Lower lobe of right lung (tissue), 2 donors: ENCODE results near the gene HTR3E. TPM values are rescaled to one million over a fixed set of nuclear protein-coding genes. Genes with fewer than 3 reads are reported as not detected.
"Not testable (repeated sequence)": the region's sequence is repeated elsewhere in the genome, so short reads cannot be mapped to it uniquely, and the experiment has no call there.

Experiments used
- ATAC-seq, 2 donors: fragments of 200-7000 bp; cut with Tn5 transposase; one replicate each; pipeline ENCODE4 v1.9.1; 2020 to 2022; ENCODE audit warnings: mild to moderate bottlenecking in 2 of 2, moderate library complexity in 2 of 2
- DNase-seq: peaks from one replicate; pipeline ENCODE4 v3.0.0-alpha.2; 2020
- H3K27ac ChIP-seq: fragments of 200-600 bp; one replicate; pipeline ENCODE4 v1.8.0; 2022
- H3K27me3 ChIP-seq: fragments of 200-600 bp; one replicate; pipeline ENCODE4 v1.8.0; 2022; ENCODE audit warnings: low read depth
- H3K36me3 ChIP-seq: fragments of 200-600 bp; one replicate; pipeline ENCODE4 v1.8.0; 2022; ENCODE audit warnings: mild to moderate bottlenecking
- H3K4me1 ChIP-seq: fragments of 200-600 bp; one replicate; pipeline ENCODE4 v1.8.0; 2022
- H3K4me3 ChIP-seq: fragments of 200-600 bp; one replicate; pipeline ENCODE4 v1.8.0; 2022; ENCODE audit warnings: mild to moderate bottlenecking
- H3K9me3 ChIP-seq: fragments of 200-600 bp; one replicate; pipeline ENCODE4 v1.8.0; 2022
- intact Hi-C: fragments of 100-400 bp; cut with DNase I; formaldehyde crosslinking; loops from one replicate; pipeline ENCODE4 v1.11.0; 2022
- total RNA-seq: library from RNA; stranded (reverse); fragmentation: NEBNext Ultra II Directional; extraction: Animal tissue kit (Norgen Biotek cat#: 25700); gene quantifications from one replicate; pipeline ENCODE4 v1.2.1, GENCODE V29; 2021
- TF ChIP-seq, protein P1 (sequence below): fragments of 200-600 bp; IDR thresholded peaks from one replicate; pipeline ENCODE4 v1.8.0; 2022; ENCODE audit warnings: antibody characterized with exemption, mild to moderate bottlenecking
- donor health status: DM: no; HTN: yes; CAD: no; lungs with severe emphysema.

The HTR3E gene
- total RNA-seq, 1 donor from 2014 or later: not detected

DNA sequence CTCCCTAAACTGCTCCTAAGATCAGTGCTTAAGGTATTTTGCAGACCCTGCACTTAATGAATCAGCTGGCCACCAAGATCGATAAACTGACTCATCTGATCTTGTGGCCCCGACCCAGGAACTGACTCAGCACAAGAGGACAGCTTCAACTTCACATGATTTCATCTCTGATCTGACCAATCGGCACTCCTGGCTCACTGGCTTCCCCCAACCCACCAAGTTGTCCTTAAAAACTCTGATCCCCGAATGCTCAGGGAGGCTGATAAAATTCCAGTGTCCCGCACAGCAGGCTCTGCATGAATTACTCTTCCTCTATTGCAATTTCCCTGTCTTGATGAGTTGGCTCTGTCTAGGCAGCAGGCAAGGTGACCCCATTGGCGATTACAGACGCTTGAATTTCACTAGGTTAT lies 13.5 kb downstream of the HTR3E start:
- ATAC-seq (no peak), DNase-seq (no peak)
- intact Hi-C loops: no loop called here
- TF ChIP-seq, protein P1, sequence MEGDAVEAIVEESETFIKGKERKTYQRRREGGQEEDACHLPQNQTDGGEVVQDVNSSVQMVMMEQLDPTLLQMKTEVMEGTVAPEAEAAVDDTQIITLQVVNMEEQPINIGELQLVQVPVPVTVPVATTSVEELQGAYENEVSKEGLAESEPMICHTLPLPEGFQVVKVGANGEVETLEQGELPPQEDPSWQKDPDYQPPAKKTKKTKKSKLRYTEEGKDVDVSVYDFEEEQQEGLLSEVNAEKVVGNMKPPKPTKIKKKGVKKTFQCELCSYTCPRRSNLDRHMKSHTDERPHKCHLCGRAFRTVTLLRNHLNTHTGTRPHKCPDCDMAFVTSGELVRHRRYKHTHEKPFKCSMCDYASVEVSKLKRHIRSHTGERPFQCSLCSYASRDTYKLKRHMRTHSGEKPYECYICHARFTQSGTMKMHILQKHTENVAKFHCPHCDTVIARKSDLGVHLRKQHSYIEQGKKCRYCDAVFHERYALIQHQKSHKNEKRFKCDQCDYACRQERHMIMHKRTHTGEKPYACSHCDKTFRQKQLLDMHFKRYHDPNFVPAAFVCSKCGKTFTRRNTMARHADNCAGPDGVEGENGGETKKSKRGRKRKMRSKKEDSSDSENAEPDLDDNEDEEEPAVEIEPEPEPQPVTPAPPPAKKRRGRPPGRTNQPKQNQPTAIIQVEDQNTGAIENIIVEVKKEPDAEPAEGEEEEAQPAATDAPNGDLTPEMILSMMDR: no peak
- Histone ChIP-seq H3K4me1 (no peaks in the 10 kb centered on the region), H3K4me3 (no peak overlapping the region), H3K9me3 (no peaks in the 10 kb centered on the region), H3K36me3 (no peaks in the 10 kb centered on the region), H3K27ac (no peak overlapping the region), H3K27me3 (peaks cover 4% of the 10 kb centered on the region)

DNA sequence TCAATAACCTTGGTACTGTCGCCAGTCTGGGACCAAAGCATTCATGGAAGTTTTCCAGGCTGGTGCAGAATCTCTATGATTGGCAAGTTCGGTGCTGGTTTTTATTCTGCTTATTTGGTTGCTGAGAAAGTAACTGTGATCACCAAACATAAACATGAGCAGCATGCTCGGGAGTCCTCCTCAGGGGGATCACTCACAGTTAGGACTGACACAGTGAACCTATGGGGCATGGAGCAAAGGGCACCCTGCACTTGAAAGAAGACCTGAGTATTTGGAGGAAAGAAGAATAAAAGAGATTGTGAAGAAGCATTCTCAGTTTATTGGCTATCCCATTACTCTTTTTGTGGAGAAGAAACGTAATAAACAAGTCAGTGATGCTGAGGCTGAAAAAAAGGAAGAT lies 19.2 kb downstream of the HTR3E start:
- DNase-seq: no peak
- TF ChIP-seq, protein P1: no peak
- Histone ChIP-seq H3K27ac (no peak overlapping the region), H3K9me3 (no peaks in the 10 kb centered on the region), H3K4me1 (no peaks in the 10 kb centered on the region), H3K27me3 (peaks cover 4% of the 10 kb centered on the region), H3K4me3 (no peak overlapping the region), H3K36me3 (no peaks in the 10 kb centered on the region)
- no peak for ATAC-seq
- intact Hi-C loops: no loop called here

DNA sequence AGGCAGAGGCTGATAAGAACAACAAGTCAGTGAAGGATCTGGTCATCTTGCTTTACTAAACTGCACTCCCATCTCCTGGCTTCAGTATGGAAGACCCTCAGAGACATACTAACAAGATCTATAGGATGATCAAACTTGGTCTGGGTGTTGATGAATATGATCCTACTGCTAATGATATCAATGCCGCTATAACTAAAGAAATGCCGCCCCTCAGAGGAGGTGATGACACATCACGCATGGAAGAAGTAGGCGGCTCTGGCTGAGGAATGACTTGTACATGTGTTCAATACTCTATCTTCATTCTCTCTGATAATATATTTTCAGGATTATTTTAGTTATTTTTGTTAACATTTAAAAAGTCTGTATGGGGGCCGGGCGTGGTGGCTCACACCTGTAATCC lies 20.8 kb downstream of the HTR3E start:
- no peak for DNase-seq
- no peak overlapping the region for H3K4me3 ChIP-seq
- H3K27me3 ChIP-seq: peaks cover 2% of the 10 kb centered on the region
- TF ChIP-seq, protein P1: no peak
- no peaks in the 10 kb centered on the region for H3K9me3 ChIP-seq
- intact Hi-C loops: no loop called here
- H3K4me1 ChIP-seq: no peaks in the 10 kb centered on the region
- H3K27ac ChIP-seq: no peak overlapping the region
- H3K36me3 ChIP-seq: no peaks in the 10 kb centered on the region
- ATAC-seq: no peak

DNA sequence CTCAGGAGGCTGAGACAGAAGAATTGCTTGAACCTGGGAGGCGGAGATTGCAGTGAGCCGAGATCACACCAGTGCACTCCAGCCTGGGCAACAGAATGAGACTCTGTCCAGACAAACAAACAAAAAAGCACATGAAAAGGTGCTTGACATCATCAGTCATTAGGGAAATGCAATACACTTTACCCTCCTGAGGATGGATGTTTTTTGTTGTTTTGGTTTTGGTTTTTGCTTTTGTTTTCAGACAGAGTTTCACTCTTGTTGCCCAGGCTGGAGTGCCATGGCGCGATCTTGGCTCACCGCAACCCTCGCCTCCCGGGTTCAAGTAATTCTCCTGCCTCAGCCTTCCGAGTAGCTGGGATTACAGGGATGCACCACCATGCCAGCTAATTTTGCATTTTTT lies 24.2 kb downstream of the HTR3E start:
- H3K27me3 ChIP-seq, H3K4me1 ChIP-seq, H3K27ac ChIP-seq, H3K4me3 ChIP-seq, ATAC-seq, intact Hi-C loops, H3K36me3 ChIP-seq, DNase-seq, H3K9me3 ChIP-seq: not testable (repeated sequence)

DNA sequence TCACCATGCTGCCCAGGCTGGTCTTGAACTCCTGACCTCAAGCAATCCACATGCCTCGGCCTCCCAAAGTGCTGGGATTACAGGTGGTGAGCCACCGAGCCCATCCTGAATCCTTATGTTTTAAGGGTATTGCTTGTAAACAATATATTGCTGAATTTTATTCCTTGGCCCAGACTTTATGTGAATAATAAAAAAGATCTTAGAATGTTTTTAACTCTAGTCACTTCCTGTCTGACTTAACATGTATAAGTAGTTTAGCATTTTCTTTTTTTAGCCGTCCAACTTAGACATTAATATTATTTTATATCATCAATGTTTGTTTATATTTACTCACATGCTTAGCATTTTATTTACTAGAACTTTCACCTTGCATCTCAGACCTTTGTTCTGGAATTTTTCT lies 29.1 kb downstream of the HTR3E start:
- Histone ChIP-seq H3K36me3 (no peaks in the 10 kb centered on the region), H3K27ac (no peak overlapping the region), H3K27me3 (no peaks in the 10 kb centered on the region), H3K9me3 (no peaks in the 10 kb centered on the region), H3K4me3 (no peak overlapping the region), H3K4me1 (peaks cover 5% of the 10 kb centered on the region)
- intact Hi-C loops: no loop called here
- ATAC-seq (no peak), DNase-seq (no peak)
- TF ChIP-seq, protein P1: no peak

DNA sequence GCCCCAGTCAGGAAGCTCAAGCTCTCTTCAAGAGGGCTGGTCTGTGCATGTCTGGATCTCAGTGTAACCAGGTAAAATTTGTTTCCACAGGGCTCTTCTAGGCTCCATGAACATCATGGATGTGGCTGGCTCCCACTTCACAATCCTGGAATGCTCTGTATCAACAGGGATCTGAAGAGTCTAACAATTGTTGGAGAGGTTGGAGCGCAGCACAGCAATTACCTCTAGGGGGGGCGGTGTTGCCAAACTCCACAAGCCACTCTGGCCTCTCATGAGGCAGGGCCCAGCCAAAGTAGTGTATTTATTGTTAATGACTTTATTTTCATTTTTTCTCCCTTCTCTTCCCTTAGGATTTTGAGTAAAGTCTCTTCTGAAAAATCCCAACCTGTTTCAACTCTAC lies 32.1 kb downstream of the HTR3E start:
- ATAC-seq (peak; percentile 87 to 88), DNase-seq (peak; percentile 65)
- Histone ChIP-seq H3K27me3 (no peaks in the 10 kb centered on the region), H3K36me3 (no peaks in the 10 kb centered on the region), H3K4me3 (no peak overlapping the region), H3K4me1 (peaks cover 12% of the 10 kb centered on the region), H3K9me3 (no peaks in the 10 kb centered on the region), H3K27ac (no peak overlapping the region)
- TF ChIP-seq, protein P1: peak; percentile 37
- intact Hi-C loops: no loop called here
